C4-2B (cell line): Measurements from ENCODE around the gene CFAP97D2.

Experiments used
- H3K27ac ChIP-seq: fragments of 450-650 bp; 2 replicates; pipeline ENCODE4 v1.5.1; 2017
- ZFX ChIP-seq: fragments of 450-650 bp; IDR thresholded peaks from 2 replicates; pipeline ENCODE4 v1.6.1; 2017
- TF ChIP-seq, protein P1 (sequence below): fragments of 450-650 bp; conservative IDR thresholded peaks from 2 replicates; pipeline ENCODE4 v1.5.1; 2017; ENCODE audit warnings: mild to moderate bottlenecking

CFAP97D2 gene

DNA sequence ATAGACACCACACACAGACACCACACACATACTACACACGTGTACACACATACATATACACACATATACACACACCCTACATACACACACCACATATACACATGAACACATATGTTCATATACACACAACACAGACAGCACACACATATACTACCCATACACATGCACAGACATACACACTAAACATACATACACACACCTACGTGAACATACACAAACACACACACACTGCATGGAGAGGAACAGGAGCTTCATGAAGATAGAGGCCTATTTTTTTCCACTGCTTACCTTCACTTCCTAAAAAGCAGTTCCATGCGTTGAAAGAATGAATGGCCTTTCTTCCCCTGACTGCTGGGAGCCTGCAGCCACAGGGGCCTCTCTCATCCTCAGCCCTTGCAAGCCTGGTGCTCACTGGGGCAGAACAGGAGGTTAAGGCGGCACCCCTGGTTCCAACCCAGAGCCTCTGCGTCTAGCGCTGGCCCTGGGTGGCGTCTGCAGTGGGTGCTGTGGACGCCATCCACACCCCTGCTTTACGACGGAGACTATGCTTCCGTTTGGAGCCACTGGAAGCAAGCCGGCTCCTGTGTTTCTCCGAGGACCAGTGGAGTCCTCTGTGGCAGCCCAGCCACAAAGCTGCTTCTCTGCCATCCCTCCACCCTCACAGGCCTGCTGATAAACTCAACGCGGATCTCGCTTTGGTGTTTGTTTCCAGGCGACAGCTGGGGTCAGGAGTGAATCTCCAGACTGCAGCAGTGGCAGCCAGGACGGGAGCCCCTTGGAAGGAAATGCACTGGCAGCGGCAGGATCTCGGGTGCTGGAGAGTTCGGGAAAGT lies 44.7 kb upstream of the CFAP97D2 start:
- no peak overlapping the region for H3K27ac ChIP-seq
- TF ChIP-seq, protein P1, sequence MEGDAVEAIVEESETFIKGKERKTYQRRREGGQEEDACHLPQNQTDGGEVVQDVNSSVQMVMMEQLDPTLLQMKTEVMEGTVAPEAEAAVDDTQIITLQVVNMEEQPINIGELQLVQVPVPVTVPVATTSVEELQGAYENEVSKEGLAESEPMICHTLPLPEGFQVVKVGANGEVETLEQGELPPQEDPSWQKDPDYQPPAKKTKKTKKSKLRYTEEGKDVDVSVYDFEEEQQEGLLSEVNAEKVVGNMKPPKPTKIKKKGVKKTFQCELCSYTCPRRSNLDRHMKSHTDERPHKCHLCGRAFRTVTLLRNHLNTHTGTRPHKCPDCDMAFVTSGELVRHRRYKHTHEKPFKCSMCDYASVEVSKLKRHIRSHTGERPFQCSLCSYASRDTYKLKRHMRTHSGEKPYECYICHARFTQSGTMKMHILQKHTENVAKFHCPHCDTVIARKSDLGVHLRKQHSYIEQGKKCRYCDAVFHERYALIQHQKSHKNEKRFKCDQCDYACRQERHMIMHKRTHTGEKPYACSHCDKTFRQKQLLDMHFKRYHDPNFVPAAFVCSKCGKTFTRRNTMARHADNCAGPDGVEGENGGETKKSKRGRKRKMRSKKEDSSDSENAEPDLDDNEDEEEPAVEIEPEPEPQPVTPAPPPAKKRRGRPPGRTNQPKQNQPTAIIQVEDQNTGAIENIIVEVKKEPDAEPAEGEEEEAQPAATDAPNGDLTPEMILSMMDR = no peak
- no peak for TF ChIP-seq ZFX

GRCh38 chr13:114134944-114135610 lies 44.0 kb upstream of the CFAP97D2 start:
- H3K27ac ChIP-seq = no peak overlapping the region
- TF ChIP-seq, protein P1 = no peak
- no peak for TF ChIP-seq ZFX

DNA sequence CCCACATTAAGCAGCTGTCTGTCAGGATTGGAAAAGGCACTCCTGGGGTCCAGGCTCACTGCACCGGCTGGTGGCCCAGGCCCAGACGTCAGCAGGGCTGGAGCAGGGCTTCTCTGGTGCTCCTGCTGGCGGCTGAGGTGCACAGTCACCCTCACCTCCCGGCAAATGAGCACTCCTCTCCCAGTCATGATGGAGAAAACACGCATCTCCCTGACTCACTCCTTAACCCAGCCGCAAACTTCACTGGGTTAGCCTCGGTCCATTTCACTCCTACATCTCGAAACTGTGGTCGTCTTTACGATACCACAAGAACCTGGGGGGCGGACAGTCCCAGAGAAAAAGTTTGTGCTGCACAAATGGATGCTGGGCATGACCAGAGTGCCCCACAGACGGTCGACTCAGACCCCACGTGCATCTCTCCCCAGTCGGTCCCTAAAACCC lies 43.3 kb upstream of the CFAP97D2 start:
- H3K27ac ChIP-seq = no peak overlapping the region
- TF ChIP-seq, protein P1 = no peak
- TF ChIP-seq ZFX = no peak

DNA sequence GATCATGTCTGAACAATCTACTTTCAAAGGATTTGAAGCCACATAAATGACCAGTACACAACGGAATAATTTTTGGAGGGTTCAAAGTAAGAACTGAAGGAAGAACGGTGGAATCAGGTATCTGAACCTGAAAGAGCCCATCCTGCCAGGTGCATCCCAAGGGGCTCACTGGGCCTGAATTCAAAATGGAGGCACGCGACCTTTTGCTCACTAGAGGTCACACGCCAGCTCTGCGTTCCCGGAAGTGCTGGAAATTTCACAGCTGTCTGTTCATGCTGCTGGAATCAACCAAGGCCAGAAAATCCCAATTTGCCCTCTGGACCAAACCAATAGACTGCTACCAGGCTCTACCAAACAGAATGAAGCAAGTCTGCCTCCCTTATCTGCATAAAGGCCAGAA lies 42.5 kb upstream of the CFAP97D2 start:
- no peak overlapping the region for H3K27ac ChIP-seq
- TF ChIP-seq, protein P1 = no peak
- no peak for TF ChIP-seq ZFX

- TF ChIP-seq, protein P1 = no peak
- TF ChIP-seq ZFX = no peak
- H3K27ac ChIP-seq = no peak overlapping the region
Observed at GRCh38 chr13:114140131-114140905, 38.7 kb upstream of the CFAP97D2 start.

- no peak for TF ChIP-seq ZFX
- TF ChIP-seq, protein P1 = no peak
- H3K27ac ChIP-seq = no peak overlapping the region
Observed at GRCh38 chr13:114140906-114141250, 38.2 kb upstream of the CFAP97D2 start.
